ENCODE results near the gene ATP2B2.

Gene ATP2B2

GRCh38 chr3:10400749-10401495 is 104.5 kb downstream of the ATP2B2 start:
- no peak for DNase-seq (ENCODE audit: low read depth in 2 of 2)

GRCh38 chr3:10400050-10400748 is 105.2 kb downstream of the ATP2B2 start:
- no peak for DNase-seq (ENCODE audit: low read depth in 2 of 2)

GRCh38 chr3:10399634-10400033 is 105.8 kb downstream of the ATP2B2 start:
- no peak for DNase-seq (ENCODE audit: low read depth in 2 of 2)

- DNase-seq (ENCODE audit: low read depth in 2 of 2), result no peak
Measured at GRCh38 chr3:10398341-10398740, 107.0 kb downstream of the ATP2B2 start.

GRCh38 chr3:10397879-10398278 is 107.5 kb downstream of the ATP2B2 start:
- no peak for DNase-seq (ENCODE audit: low read depth in 2 of 2)

- no peak for DNase-seq (ENCODE audit: low read depth in 2 of 2)
Measured at GRCh38 chr3:10396931-10397330, 108.5 kb downstream of the ATP2B2 start.

GRCh38 chr3:10396083-10396482 is 109.3 kb downstream of the ATP2B2 start:
- DNase-seq (ENCODE audit: low read depth in 2 of 2), result no peak

GRCh38 chr3:10395671-10396070 is 109.7 kb downstream of the ATP2B2 start:
- DNase-seq (ENCODE audit: low read depth in 2 of 2), result no peak

- no peak for DNase-seq (ENCODE audit: low read depth in 2 of 2)
Measured at GRCh38 chr3:10395196-10395595, 110.2 kb downstream of the ATP2B2 start.

- DNase-seq (ENCODE audit: low read depth in 2 of 2), result no peak
Measured at GRCh38 chr3:10394491-10395025, 110.8 kb downstream of the ATP2B2 start.

GRCh38 chr3:10393514-10393913 is 111.9 kb downstream of the ATP2B2 start:
- DNase-seq (ENCODE audit: low read depth in 2 of 2), result no peak

GRCh38 chr3:10392906-10393461 is 112.4 kb downstream of the ATP2B2 start:
- no peak for DNase-seq (ENCODE audit: low read depth in 2 of 2)

- no peak for DNase-seq (ENCODE audit: low read depth in 2 of 2)
Measured at GRCh38 chr3:10392244-10392643, 113.1 kb downstream of the ATP2B2 start.

GRCh38 chr3:10391391-10391790 is 114.0 kb downstream of the ATP2B2 start:
- no peak for DNase-seq (ENCODE audit: low read depth in 2 of 2)

- DNase-seq (ENCODE audit: low read depth in 2 of 2), result no peak
Measured at GRCh38 chr3:10390641-10391373, 114.6 kb downstream of the ATP2B2 start.

- DNase-seq (ENCODE audit: low read depth in 2 of 2), result no peak
Measured at GRCh38 chr3:10389995-10390394, 115.4 kb downstream of the ATP2B2 start.

GRCh38 chr3:10389339-10389738 is 116.0 kb downstream of the ATP2B2 start:
- no peak for DNase-seq (ENCODE audit: low read depth in 2 of 2)

GRCh38 chr3:10387881-10388609 is 117.3 kb downstream of the ATP2B2 start:
- DNase-seq (ENCODE audit: low read depth in 2 of 2), result no peak

GRCh38 chr3:10386121-10386520 is 119.3 kb downstream of the ATP2B2 start:
- no peak for DNase-seq (ENCODE audit: low read depth in 2 of 2)

- no peak for DNase-seq (ENCODE audit: low read depth in 2 of 2)
Measured at GRCh38 chr3:10384541-10385360, 120.6 kb downstream of the ATP2B2 start.

GRCh38 chr3:10383850-10384248 is 121.5 kb downstream of the ATP2B2 start:
- DNase-seq (ENCODE audit: low read depth in 2 of 2), result no peak

Data from stimulated activated CD4-positive, alpha-beta T cell treated with anti-CD3 and anti-CD28 coated beads, Interleukin-15, amount 100 ng/mL, for 48 hours (primary cell).